Neural crest cell (in vitro differentiated cells): ENCODE results near the gene TGIF2. TPM values are rescaled to one million over a fixed set of nuclear protein-coding genes. Genes with fewer than 3 reads are reported as not detected.

ENCODE experiments used
- DNase-seq: peaks from one replicate; pipeline ENCODE4 v3.0.0; 2021; ENCODE audit warnings: low read depth, mixed read lengths, low spot score
- H3K27ac Mint-ChIP-seq: one replicate; pipeline ENCODE4 v1.8.0; 2021; ENCODE audit warnings: mild to moderate bottlenecking, mixed read lengths; ENCODE audit not compliant: unreplicated experiment
- H3K27me3 Mint-ChIP-seq: 2 replicates; pipeline ENCODE4 v1.8.0; 2021; ENCODE audit warnings: low read depth, mild to moderate bottlenecking, mixed read lengths
- H3K36me3 Mint-ChIP-seq: 2 replicates; pipeline ENCODE4 v1.8.0; 2021; ENCODE audit warnings: low read depth, mild to moderate bottlenecking, mixed read lengths
- H3K4me1 Mint-ChIP-seq: 2 replicates; pipeline ENCODE4 v1.8.0; 2021; ENCODE audit warnings: mixed read lengths
- H3K4me3 Mint-ChIP-seq: one replicate; pipeline ENCODE4 v1.8.0; 2021; ENCODE audit warnings: mild to moderate bottlenecking, mixed read lengths
- H3K9me3 Mint-ChIP-seq: 2 replicates; pipeline ENCODE4 v1.8.0; 2021; ENCODE audit warnings: mixed read lengths
- total RNA-seq: library from RNA; stranded (reverse); gene quantifications from 2 replicates; pipeline ENCODE4 v1.2.1, GENCODE V29; 2021
- TF ChIP-seq, protein P1 (sequence below): fragments of 200-600 bp; sonication (generic); conservative IDR thresholded peaks from 2 replicates; pipeline ENCODE4 v1.5.0; 2021; ENCODE audit warnings: antibody characterized with exemption, mild to moderate bottlenecking

Gene TGIF2
- total RNA-seq, 1 donor from 2014 or later, result 73.8 TPM

- TF ChIP-seq, protein P1, sequence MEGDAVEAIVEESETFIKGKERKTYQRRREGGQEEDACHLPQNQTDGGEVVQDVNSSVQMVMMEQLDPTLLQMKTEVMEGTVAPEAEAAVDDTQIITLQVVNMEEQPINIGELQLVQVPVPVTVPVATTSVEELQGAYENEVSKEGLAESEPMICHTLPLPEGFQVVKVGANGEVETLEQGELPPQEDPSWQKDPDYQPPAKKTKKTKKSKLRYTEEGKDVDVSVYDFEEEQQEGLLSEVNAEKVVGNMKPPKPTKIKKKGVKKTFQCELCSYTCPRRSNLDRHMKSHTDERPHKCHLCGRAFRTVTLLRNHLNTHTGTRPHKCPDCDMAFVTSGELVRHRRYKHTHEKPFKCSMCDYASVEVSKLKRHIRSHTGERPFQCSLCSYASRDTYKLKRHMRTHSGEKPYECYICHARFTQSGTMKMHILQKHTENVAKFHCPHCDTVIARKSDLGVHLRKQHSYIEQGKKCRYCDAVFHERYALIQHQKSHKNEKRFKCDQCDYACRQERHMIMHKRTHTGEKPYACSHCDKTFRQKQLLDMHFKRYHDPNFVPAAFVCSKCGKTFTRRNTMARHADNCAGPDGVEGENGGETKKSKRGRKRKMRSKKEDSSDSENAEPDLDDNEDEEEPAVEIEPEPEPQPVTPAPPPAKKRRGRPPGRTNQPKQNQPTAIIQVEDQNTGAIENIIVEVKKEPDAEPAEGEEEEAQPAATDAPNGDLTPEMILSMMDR, result no peak
- H3K9me3 Mint-ChIP-seq, result no peaks in the 10 kb centered on the region
- H3K4me3 Mint-ChIP-seq, result no peak overlapping the region
- no peak overlapping the region for H3K27ac Mint-ChIP-seq
- no peaks in the 10 kb centered on the region for H3K36me3 Mint-ChIP-seq
- H3K27me3 Mint-ChIP-seq, result no peaks in the 10 kb centered on the region
- no peak for DNase-seq
- no peaks in the 10 kb centered on the region for H3K4me1 Mint-ChIP-seq
Measured at GRCh38 chr20:36599912-36600345, 26.5 kb downstream of the TGIF2 start.

GRCh38 chr20:36601540-36601939, 28.1 kb downstream of the TGIF2 start:
- DNase-seq, result no peak
- Mint-ChIP-seq H3K9me3 (no peaks in the 10 kb centered on the region), H3K4me1 (peaks cover 10% of the 10 kb centered on the region), H3K4me3 (no peak overlapping the region), H3K27me3 (no peaks in the 10 kb centered on the region), H3K36me3 (no peaks in the 10 kb centered on the region), H3K27ac (no peak overlapping the region)
- TF ChIP-seq, protein P1, result no peak

- TF ChIP-seq, protein P1, result no peak
- H3K27me3 Mint-ChIP-seq, result no peaks in the 10 kb centered on the region
- DNase-seq, result no peak
- peaks cover 21% of the 10 kb centered on the region for H3K4me1 Mint-ChIP-seq
- no peaks in the 10 kb centered on the region for H3K9me3 Mint-ChIP-seq
- peak overlapping the region; percentile 57 for H3K27ac Mint-ChIP-seq
- peak overlapping the region; percentile 97 for H3K4me3 Mint-ChIP-seq
- no peaks in the 10 kb centered on the region for H3K36me3 Mint-ChIP-seq
Measured at GRCh38 chr20:36604952-36605398, 31.6 kb downstream of the TGIF2 start.

DNA sequence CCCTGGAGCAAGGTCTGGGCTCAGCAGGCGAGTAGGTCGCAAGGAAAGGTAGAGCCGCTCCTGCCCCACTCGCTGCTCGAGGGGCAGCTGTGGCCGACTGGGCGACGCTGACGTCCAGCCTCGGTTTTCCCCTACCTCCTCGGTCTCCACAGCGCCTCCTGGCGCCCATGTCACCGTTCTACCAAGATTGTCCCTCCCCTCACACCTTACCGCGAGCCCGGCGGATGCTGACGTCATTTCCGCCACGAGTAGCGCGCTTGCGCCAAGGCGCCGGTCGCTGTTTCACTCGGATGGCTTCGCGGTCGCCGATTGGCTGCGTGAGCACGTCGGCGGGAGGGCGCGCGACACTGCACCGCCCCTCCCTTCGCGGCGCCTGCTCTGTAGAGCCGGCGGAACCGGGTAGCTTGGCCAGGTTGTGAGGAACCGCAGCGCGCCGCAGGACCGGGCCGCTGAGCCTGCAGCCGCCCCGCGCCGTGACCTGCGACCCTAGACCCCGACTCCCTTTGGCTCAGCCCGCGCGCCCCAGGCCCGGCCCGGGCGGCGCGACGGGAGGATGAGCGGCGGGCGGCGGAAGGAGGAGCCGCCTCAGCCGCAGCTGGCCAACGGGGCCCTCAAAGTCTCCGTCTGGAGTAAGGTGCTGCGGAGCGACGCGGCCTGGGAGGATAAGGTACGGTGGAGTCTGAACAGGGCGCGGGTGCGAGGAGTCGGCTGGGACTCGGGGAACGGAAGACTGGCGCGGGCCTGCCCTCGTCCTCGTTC, 32.2 kb downstream of the TGIF2 start, which contains the start of gene RAB5IF:
Gene RAB5IF, plus strand, starts transcription at position 381 of the 759 bp plus-strand sequence. Its CDS starts 173 bp downstream, at position 554.
- peak within 1 kb of the TSS; percentile 92 for H3K27ac Mint-ChIP-seq
- H3K36me3 Mint-ChIP-seq, result no peaks in the 10 kb centered on the region
- no peaks in the 10 kb centered on the region for H3K27me3 Mint-ChIP-seq
- DNase-seq, result peak; percentile 100
- TF ChIP-seq, protein P1, result peak; percentile 96
- H3K4me1 Mint-ChIP-seq, result peaks cover 21% of the 10 kb centered on the region
- H3K4me3 Mint-ChIP-seq, result peak within 1 kb of the TSS; percentile 97
- no peaks in the 10 kb centered on the region for H3K9me3 Mint-ChIP-seq

- peak overlapping the region; percentile 97 for H3K4me3 Mint-ChIP-seq
Measured at GRCh38 chr20:36606158-36607066, 33.0 kb downstream of the TGIF2 start.

More at GRCh38 chr20:36606158-36607066, 33.0 kb downstream of the TGIF2 start:
- Mint-ChIP-seq H3K27me3 (no peaks in the 10 kb centered on the region), H3K36me3 (no peaks in the 10 kb centered on the region), H3K27ac (peak overlapping the region; percentile 92), H3K9me3 (no peaks in the 10 kb centered on the region), H3K4me1 (peaks cover 21% of the 10 kb centered on the region)
- TF ChIP-seq, protein P1, result no peak
- DNase-seq, result no peak
